GM18873 (cell line): ENCODE data around the gene TRIP6.

ENCODE experiments used
- ATAC-seq: cut with Tn5 transposase; IDR thresholded peaks from one replicate; pipeline ENCODE4 v1.9.1; 2021; ENCODE audit warnings: mild to moderate bottlenecking, moderate library complexity, moderate number of reproducible peaks; ENCODE audit not compliant: unreplicated experiment, low FRiP score

TRIP6 gene, protein sequence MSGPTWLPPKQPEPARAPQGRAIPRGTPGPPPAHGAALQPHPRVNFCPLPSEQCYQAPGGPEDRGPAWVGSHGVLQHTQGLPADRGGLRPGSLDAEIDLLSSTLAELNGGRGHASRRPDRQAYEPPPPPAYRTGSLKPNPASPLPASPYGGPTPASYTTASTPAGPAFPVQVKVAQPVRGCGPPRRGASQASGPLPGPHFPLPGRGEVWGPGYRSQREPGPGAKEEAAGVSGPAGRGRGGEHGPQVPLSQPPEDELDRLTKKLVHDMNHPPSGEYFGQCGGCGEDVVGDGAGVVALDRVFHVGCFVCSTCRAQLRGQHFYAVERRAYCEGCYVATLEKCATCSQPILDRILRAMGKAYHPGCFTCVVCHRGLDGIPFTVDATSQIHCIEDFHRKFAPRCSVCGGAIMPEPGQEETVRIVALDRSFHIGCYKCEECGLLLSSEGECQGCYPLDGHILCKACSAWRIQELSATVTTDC

DNA sequence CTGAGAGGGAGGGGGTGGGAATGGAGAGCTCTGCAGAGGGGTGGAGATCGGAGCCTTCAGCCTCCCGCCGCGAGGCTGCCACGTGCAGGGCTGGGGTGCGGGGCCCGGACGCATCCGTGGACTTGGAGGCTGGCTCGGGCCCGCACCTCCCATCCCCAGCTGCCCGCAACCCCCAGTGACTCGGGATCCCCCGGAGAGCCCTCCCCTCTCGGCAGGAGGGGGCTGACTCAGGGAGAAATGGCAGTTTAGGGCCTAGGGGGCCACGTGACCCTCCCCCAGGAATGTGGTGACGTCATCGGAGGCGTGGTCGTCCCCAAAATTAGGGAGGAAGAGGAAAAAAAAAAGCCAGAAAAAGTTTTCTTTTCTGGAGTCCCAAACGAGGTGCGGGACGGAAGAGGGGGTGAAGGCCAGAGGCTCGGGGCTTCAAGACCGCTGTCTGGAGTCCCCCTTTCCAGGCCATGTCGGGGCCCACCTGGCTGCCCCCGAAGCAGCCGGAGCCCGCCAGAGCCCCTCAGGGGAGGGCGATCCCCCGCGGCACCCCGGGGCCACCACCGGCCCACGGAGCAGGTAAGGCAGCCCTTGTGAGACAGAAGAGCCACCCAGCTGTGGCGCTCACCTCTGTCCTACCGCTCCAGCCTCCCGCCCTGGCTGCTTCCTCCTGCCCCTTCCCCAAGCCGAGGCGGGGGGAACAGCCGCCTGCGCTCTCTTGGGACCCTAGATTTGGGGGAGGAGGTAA is at the start of gene TRIP6:
TSS of gene TRIP6 (plus strand) at position 348 of the 736 bp plus-strand sequence. CDS start at position 459, 111 bp downstream.
- ATAC-seq: no peak

- no peak for ATAC-seq
Measured at GRCh38 chr7:100818366-100818765, 48.8 kb upstream of the TRIP6 start.

DNA sequence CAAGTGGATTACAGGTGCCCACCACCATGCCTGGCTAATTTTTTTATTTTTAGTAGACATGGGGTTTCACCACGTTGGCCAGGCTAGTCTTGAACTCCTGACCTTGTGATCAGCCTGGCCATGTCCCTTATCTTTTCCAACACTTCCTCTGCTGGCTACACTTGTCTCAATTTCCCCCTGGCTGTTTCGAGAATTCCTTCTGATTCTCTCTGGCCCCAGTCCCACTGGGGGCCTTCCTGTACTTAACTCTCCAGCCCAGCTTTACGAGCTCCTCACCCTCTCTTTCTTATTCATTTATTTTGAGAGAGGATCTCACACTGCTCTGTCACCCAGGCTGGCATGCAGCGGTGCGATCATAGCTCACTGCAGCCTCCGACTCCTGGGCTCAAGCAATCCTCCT is 48.4 kb upstream of the TRIP6 start:
- no peak for ATAC-seq

GRCh38 chr7:100819586-100819985 is 47.6 kb upstream of the TRIP6 start:
- no peak for ATAC-seq

DNA sequence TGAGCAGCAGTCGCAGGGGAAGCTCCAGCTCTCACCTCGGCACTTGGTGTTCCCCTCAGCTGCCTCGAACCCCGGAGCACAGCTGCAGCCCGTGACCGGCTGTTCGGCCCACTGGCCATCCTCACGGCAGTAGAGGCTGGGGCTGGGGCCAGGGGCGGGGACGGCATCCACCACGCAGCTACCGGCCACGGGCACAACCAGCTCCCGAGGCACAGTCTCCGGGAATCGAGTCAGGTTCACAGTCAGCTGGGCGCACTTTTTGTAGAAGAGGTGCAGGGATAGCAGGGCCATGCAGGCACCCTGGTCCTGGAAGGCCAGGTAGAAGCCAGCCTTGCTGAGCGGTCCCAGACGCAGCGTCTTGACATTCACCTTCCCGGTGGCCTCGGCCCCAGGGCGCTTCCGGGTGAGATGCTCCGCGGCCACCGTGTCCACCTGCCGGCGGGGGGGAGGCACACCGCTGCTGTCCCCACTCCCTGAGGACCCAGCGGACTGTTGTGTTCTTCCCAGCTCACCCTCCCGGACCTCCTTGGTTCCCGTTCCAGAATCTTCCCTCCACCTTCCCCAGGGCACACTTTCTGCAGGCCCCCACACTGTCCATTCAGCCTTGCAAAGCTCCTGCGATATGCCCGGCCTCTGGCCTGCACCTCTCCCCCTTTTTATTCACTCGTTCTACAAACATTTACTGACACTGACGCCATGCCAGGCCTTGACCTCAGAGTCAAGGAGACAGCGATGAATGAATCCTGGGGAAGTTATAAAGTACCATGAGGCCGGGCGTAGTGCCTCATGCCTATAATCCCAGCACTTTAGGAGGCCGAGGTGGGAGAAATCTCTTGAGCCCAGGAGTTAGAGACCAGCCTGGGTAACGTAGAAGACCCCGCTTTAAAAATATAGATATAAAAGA is 44.7 kb upstream of the TRIP6 start:
- no peak for ATAC-seq

DNA sequence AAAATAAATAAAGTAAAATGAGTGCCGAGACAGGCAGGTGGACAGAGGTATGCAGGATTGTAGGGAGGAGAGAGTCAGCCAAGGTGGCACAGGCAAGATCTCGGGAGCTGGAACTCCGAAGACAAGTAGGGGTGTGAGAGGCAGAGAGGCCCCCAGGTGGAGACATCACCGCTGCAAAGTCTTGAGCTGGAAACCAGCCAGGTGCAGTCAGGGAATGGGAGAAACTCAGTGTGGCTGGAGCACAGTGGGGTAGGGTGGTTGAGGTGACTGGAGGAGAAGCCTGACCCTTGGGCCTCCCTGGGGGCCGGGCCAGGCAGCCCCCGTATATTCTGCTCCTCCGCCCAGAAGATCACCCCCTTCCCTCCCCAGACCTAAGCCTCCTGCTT is 44.1 kb upstream of the TRIP6 start:
- ATAC-seq: no peak

DNA sequence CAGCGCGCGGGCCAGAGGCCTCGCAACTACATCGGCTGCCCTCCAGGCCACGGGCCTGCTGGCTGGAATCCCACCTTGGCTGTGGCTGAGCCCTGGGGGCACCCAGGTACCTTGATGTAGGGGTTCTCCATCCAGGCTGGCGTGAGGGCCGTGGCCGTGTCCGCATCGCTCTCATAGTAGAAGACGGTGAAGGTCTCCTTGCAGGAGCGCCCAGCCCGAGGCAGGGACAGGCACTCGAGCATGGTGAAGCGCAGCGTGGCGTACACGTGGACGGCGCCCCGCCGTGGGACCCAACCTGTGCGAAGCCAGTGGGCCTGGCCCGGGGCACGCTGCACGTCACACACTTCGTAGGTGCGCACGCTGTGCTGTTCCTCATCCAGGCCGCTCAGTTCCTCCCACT is 43.7 kb upstream of the TRIP6 start:
- no peak for ATAC-seq

- no peak for ATAC-seq
Measured at GRCh38 chr7:100824499-100825214, 42.5 kb upstream of the TRIP6 start.

GRCh38 chr7:100825215-100825671 is 41.9 kb upstream of the TRIP6 start:
- no peak for ATAC-seq

- no peak for ATAC-seq
Measured at GRCh38 chr7:100825751-100826513, 41.3 kb upstream of the TRIP6 start.

GRCh38 chr7:100826514-100827329 is 40.5 kb upstream of the TRIP6 start:
- ATAC-seq: no peak

DNA sequence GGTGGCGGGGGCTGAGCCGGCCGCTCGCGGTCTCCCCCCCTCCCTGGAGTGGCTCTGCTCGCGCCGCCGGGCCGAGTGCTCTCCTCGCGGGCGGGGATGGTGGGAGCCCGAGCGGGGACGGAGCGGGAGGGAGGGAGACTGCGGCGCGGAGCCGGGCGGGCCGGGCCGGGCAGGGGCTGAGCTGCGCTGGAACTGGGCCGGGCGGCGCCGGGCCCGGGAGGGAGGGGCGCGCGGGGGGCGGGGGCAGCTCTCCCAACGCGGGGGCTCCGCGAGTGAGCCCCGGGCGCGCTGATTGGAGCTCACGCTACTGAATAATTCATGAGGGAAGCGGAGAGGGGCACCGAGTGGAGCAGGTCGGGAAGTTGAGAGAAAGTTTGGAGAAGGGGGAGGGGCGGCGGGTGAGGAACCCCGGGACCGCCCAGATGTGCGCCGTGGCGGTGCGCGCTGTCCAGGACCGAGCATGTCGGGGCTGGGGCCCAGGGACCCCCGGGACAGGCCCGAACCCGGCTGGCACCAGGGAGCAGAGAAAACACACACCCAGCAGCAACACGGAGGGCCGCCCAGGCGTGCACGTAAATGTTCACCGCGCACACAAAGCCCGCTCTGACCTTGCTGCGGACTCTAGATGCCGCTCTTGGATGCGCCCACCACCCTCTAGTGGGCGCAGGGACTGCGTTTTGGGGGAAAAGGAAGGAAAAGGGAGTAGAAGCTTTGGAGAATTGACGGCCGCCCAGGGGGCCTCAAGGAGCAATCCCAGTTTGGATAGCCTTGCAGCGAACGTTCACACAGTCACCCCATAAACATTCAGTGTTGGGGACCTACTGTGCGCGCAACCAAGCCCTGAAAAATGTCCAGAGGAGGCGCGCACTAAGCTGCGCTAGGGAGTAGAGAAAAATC is 39.6 kb upstream of the TRIP6 start, which contains the start of gene EPHB4:
TSS of gene EPHB4 (minus strand) at position 194 of the 897 bp plus-strand sequence. CDS start 493 bp downstream, outside the sequence.
- ATAC-seq: no peak

DNA sequence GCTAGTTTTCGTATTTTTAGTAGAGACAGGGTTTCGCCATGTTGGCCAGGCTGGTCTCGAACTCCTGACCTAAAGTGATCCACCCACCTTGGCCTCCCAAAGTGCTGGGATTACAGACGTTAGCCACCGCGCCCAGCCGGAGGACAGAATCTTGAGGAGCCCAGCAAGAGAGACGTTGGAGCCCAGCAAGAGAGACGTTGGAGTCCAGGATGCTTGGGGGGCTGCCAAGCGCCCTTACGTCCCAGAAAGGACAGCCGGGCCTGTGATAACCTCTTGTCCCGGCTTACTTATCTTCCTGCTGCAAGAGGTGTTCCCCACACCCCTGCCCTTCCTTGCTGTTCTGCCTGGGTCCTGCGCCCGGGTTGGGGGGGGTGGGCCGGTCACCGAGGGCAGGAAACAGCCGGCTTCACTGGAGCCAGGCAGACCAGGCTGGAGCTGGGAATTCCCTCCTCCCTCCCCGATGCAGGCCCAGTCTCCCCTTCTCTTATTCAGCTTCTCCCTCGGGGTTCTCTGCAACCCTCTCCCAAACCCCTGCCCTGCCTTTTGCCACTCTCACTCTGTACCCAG is 38.0 kb upstream of the TRIP6 start:
- ATAC-seq: no peak

DNA sequence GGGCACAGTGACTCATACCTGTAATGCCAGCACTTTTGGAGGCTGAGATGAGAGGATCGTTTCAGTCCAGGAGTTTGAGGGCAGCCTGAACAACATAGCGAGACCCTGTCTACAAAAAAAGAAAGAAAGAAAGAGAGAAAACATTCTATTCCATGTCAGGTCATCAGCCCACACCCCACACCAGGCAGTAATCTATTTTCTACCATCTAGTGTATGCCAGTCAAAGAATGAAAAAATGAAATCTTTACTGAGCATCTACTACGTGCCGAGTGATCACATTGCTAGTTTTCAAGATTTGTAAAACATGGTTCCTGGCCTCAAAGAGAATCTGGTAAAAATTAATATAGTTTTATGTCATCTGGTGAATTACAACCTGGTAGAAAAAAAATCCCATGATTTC is 36.8 kb upstream of the TRIP6 start:
- ATAC-seq: no peak

- ATAC-seq: no peak
Measured at GRCh38 chr7:100832281-100832633, 34.9 kb upstream of the TRIP6 start.

- no peak for ATAC-seq
Measured at GRCh38 chr7:100835903-100836811, 31.0 kb upstream of the TRIP6 start.
